ENCODE data around the gene NOTUM. TPM values are rescaled to one million over a fixed set of nuclear protein-coding genes. Genes with fewer than 3 reads are reported as not detected.
"Not testable (repeated sequence)": the region's sequence is repeated elsewhere in the genome, so short reads cannot be mapped to it uniquely, and the experiment has no call there.

Gene NOTUM
- total and polyA plus RNA-seq, 4 experiments from 2014 or later, result not detected

- Mint-ChIP-seq H3K36me3 (peaks cover 7 to 15% of the 10 kb centered on the region in 2 donors), H3K4me1 (peaks cover 8 to 17% (median 11%) of the 10 kb centered on the region in 4 donors), H3K9me3 (no peaks in the 10 kb centered on the region), H3K27me3 (no peaks in the 10 kb centered on the region), H3K27ac (no peak overlapping the region), H3K4me3 (no peak overlapping the region)
- DNase-seq, result no peak
- no peak overlapping the region for H3K27ac ChIP-seq (ENCODE audit: low read depth, low read length)
- H3K36me3 ChIP-seq (ENCODE audit: insufficient read depth, low read length), result peaks cover 12% of the 10 kb centered on the region
- intact Hi-C loops (cut with micrococcal nuclease), result no loop called here
- no peaks in the 10 kb centered on the region for H3K27me3 ChIP-seq (ENCODE audit: insufficient read depth, low read length)
- POLR2A ChIA-PET (ENCODE audit: partially characterized antibody), result no interaction called here
- no peaks in the 10 kb centered on the region for H3K9me3 ChIP-seq (ENCODE audit: control insufficient read depth in 1 of 2, low read length in 2 of 2)
- CTCF ChIA-PET (ENCODE audit: partially characterized antibody), result no interaction called here
- H3K4me1 ChIP-seq (ENCODE audit: insufficient read depth, low read length), result no peaks in the 10 kb centered on the region
- no peak overlapping the region for H3K4me3 ChIP-seq (ENCODE audit: low read length in 2 of 2)
Measured at GRCh38 chr17:81986606-81987005, 25.6 kb upstream of the NOTUM start.

GRCh38 chr17:81984773-81985410, 23.9 kb upstream of the NOTUM start:
- intact Hi-C loops (cut with micrococcal nuclease), result no loop called here
- Mint-ChIP-seq H3K27me3 (no peaks in the 10 kb centered on the region), H3K36me3 (peaks cover 10 to 20% of the 10 kb centered on the region in 2 donors), H3K4me1 (peaks cover 11 to 23% (median 17%) of the 10 kb centered on the region in 4 donors), H3K9me3 (peaks cover 0 to under 1% (median 0%) of the 10 kb centered on the region in 8 donors), H3K27ac (no peak overlapping the region), H3K4me3 (no peak overlapping the region)
- ChIA-PET CTCF (ENCODE audit: partially characterized antibody) (no interaction called here), POLR2A (ENCODE audit: partially characterized antibody) (no interaction called here)
- DNase-seq, result peak in 1 of 5 donors; percentile 32
- Histone ChIP-seq H3K27ac (ENCODE audit: low read depth, low read length) (no peak overlapping the region), H3K9me3 (ENCODE audit: control insufficient read depth in 1 of 2, low read length in 2 of 2) (no peaks in the 10 kb centered on the region), H3K27me3 (ENCODE audit: insufficient read depth, low read length) (no peaks in the 10 kb centered on the region), H3K4me1 (ENCODE audit: insufficient read depth, low read length) (peaks cover 13% of the 10 kb centered on the region), H3K4me3 (ENCODE audit: low read length in 2 of 2) (no peak overlapping the region), H3K36me3 (ENCODE audit: insufficient read depth, low read length) (peaks cover 12% of the 10 kb centered on the region)

- Histone ChIP-seq H3K4me3 (ENCODE audit: low read length in 2 of 2) (no peak overlapping the region), H3K36me3 (ENCODE audit: insufficient read depth, low read length) (peaks cover 12% of the 10 kb centered on the region), H3K27ac (ENCODE audit: low read depth, low read length) (no peak overlapping the region), H3K27me3 (ENCODE audit: insufficient read depth, low read length) (no peaks in the 10 kb centered on the region), H3K4me1 (ENCODE audit: insufficient read depth, low read length) (peaks cover 18% of the 10 kb centered on the region), H3K9me3 (ENCODE audit: control insufficient read depth in 1 of 2, low read length in 2 of 2) (no peaks in the 10 kb centered on the region)
- Mint-ChIP-seq H3K4me1 (peaks cover 14 to 34% (median 23%) of the 10 kb centered on the region in 4 donors), H3K27ac (peak overlapping the region in 1 of 7 donors; percentile 25), H3K27me3 (no peaks in the 10 kb centered on the region), H3K36me3 (peaks cover 10 to 22% of the 10 kb centered on the region in 2 donors), H3K9me3 (peaks cover 0 to 2% (median 0%) of the 10 kb centered on the region in 8 donors), H3K4me3 (no peak overlapping the region)
- ChIA-PET POLR2A (ENCODE audit: partially characterized antibody) (interaction anchor here (1.0 kb wide), 1 partner anchor 24 kb away, joined by 5 read pairs; no protein-coding TSS in a partner anchor), CTCF (ENCODE audit: partially characterized antibody) (interaction anchor here (1.0 kb wide), 1 partner anchor 36 kb away, joined by 3 read pairs; no protein-coding TSS in a partner anchor)
- DNase-seq, result no peak
- intact Hi-C loops (cut with micrococcal nuclease), result no loop called here
Measured at GRCh38 chr17:81983639-81984373, 22.8 kb upstream of the NOTUM start.

GRCh38 chr17:81983011-81983638, 22.1 kb upstream of the NOTUM start:
- Mint-ChIP-seq H3K4me1 (peaks cover 17 to 39% (median 26%) of the 10 kb centered on the region in 4 donors), H3K4me3 (no peak overlapping the region), H3K27ac (no peak overlapping the region), H3K27me3 (no peaks in the 10 kb centered on the region), H3K36me3 (peaks cover 10 to 20% of the 10 kb centered on the region in 2 donors), H3K9me3 (peaks cover 0 to 2% (median 0%) of the 10 kb centered on the region in 8 donors)
- Histone ChIP-seq H3K4me1 (ENCODE audit: insufficient read depth, low read length) (peaks cover 23% of the 10 kb centered on the region), H3K36me3 (ENCODE audit: insufficient read depth, low read length) (peaks cover 12% of the 10 kb centered on the region), H3K27me3 (ENCODE audit: insufficient read depth, low read length) (no peaks in the 10 kb centered on the region), H3K4me3 (ENCODE audit: low read length in 2 of 2) (no peak overlapping the region), H3K27ac (ENCODE audit: low read depth, low read length) (no peak overlapping the region), H3K9me3 (ENCODE audit: control insufficient read depth in 1 of 2, low read length in 2 of 2) (no peaks in the 10 kb centered on the region)
- POLR2A ChIA-PET (ENCODE audit: partially characterized antibody), result no interaction called here
- CTCF ChIA-PET (ENCODE audit: partially characterized antibody), result interaction anchor here (1.0 kb wide), 1 partner anchor 37 kb away, joined by 3 read pairs; no protein-coding TSS in a partner anchor
- intact Hi-C loops (cut with micrococcal nuclease), result no loop called here
- no peak for DNase-seq

- POLR2A ChIA-PET (ENCODE audit: partially characterized antibody), result interaction anchor here (0.9 kb wide), 1 partner anchor 14 kb away, joined by 3 read pairs; no protein-coding TSS in a partner anchor
- H3K9me3 Mint-ChIP-seq; CTCF ChIA-PET (ENCODE audit: partially characterized antibody); H3K27me3 Mint-ChIP-seq; intact Hi-C loops (cut with micrococcal nuclease); H3K4me3 Mint-ChIP-seq; H3K27ac Mint-ChIP-seq; H3K27ac ChIP-seq (ENCODE audit: low read depth, low read length); H3K9me3 ChIP-seq (ENCODE audit: control insufficient read depth in 1 of 2, low read length in 2 of 2); H3K27me3 ChIP-seq (ENCODE audit: insufficient read depth, low read length); H3K4me3 ChIP-seq (ENCODE audit: low read length in 2 of 2); DNase-seq: not testable (repeated sequence)
- peaks cover 10 to 21% of the 10 kb centered on the region in 2 donors for H3K36me3 Mint-ChIP-seq
- Histone ChIP-seq H3K36me3 (ENCODE audit: insufficient read depth, low read length) (peaks cover 12% of the 10 kb centered on the region), H3K4me1 (ENCODE audit: insufficient read depth, low read length) (peaks cover 28% of the 10 kb centered on the region)
- H3K4me1 Mint-ChIP-seq, result peaks cover 16 to 38% (median 27%) of the 10 kb centered on the region in 4 donors
Measured at GRCh38 chr17:81981511-81981910, 20.5 kb upstream of the NOTUM start.

GRCh38 chr17:81980707-81981343, 19.8 kb upstream of the NOTUM start:
- H3K9me3 Mint-ChIP-seq, result peaks cover 0 to 2% (median 0%) of the 10 kb centered on the region in 8 donors
- peak in 1 of 5 donors; percentile 17 for DNase-seq
- no peaks in the 10 kb centered on the region for H3K9me3 ChIP-seq (ENCODE audit: control insufficient read depth in 1 of 2, low read length in 2 of 2)
- no peaks in the 10 kb centered on the region for H3K27me3 Mint-ChIP-seq
- H3K36me3 Mint-ChIP-seq, result peaks cover 10 to 21% of the 10 kb centered on the region in 2 donors
- no peak overlapping the region for H3K27ac ChIP-seq (ENCODE audit: low read depth, low read length)
- H3K4me3 ChIP-seq (ENCODE audit: low read length in 2 of 2), result no peak overlapping the region
- ChIA-PET POLR2A (ENCODE audit: partially characterized antibody) (interaction anchor here (0.9 kb wide), 1 partner anchor 13 kb away, joined by 3 read pairs; no protein-coding TSS in a partner anchor), CTCF (ENCODE audit: partially characterized antibody) (no interaction called here)
- peak overlapping the region in 2 of 8 donors; percentile 45 to 72 for H3K4me3 Mint-ChIP-seq
- H3K27ac Mint-ChIP-seq, result peak overlapping the region in 4 of 7 donors; percentile 15 to 75 (median 50)
- peaks cover 10% of the 10 kb centered on the region for H3K36me3 ChIP-seq (ENCODE audit: insufficient read depth, low read length)
- H3K4me1 ChIP-seq (ENCODE audit: insufficient read depth, low read length), result peaks cover 31% of the 10 kb centered on the region
- H3K4me1 Mint-ChIP-seq, result peaks cover 20 to 43% (median 32%) of the 10 kb centered on the region in 4 donors
- no peaks in the 10 kb centered on the region for H3K27me3 ChIP-seq (ENCODE audit: insufficient read depth, low read length)
- intact Hi-C loops (cut with micrococcal nuclease), result no loop called here

Measured in CD4-positive, alpha-beta memory T cell (primary cell).